ENCODE results near the gene CNTN1.

DNA sequence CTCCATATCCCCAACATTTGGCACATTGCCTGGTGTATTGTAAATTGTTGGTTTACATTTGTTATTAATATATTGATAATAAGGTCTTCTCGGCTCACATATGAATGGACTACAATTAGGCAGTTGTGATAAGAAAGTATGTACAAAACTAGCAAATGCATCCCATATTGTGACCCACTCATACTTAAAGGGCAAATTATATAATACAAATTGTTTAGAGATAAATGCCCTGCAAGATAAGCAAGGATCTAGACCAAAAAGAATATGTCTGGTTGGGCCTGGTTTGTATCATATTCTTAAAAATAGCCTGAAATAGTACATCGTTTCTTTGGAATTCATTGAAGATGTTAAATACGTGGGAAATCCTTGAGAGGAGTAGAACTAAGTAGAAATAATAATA, 151.3 kb downstream of the CNTN1 start:
- no peak for TF ChIP-seq ZNF274 (IDR thresholded peaks at IDR 0.05; ENCODE audit: borderline replicate concordance, extremely low read depth, low read length)
- TF ChIP-seq YY1 (IDR thresholded peaks at IDR 0.05; ENCODE audit: low read depth, low read length) = no peak
- TF ChIP-seq ASH2L (IDR thresholded peaks at IDR 0.05; ENCODE audit: low read length) = no peak
- TF ChIP-seq RAD21 (IDR thresholded peaks at IDR 0.05 in 1 of 2, conservative IDR thresholded peaks at IDR 0.05 in 1 of 2; ENCODE audit: low read depth in 2 of 2, low read length in 2 of 2) = no peak
- no peak for TF ChIP-seq SP4 (IDR thresholded peaks at IDR 0.05; ENCODE audit: low read length)
- TF ChIP-seq JUND (IDR thresholded peaks at IDR 0.05; ENCODE audit: low read length) = no peak

All from H1 (cell line).